Testis (tissue), 2 donors: ENCODE measurements around the gene IL6ST.

Source experiments
- POLR2A ChIP-seq: fragments of 450-650 bp; IDR thresholded peaks from one replicate; pipeline ENCODE4 v1.6.1; 2017; ENCODE audit warnings: antibody characterized with exemption, mild to moderate bottlenecking, moderate library complexity
- TF ChIP-seq, protein P1 (sequence below), 3 experiments: fragments of 450-650 bp in 2 of 3; fragments of 200-600 bp in 1 of 3; sonication (generic) in 1 of 3; IDR thresholded peaks; one replicate each; pipeline ENCODE4 v1.5.1; 2016 to 2019; ENCODE audit warnings: antibody characterized with exemption in 3 of 3, mild to moderate bottlenecking in 2 of 3, moderate library complexity in 1 of 3

DNA sequence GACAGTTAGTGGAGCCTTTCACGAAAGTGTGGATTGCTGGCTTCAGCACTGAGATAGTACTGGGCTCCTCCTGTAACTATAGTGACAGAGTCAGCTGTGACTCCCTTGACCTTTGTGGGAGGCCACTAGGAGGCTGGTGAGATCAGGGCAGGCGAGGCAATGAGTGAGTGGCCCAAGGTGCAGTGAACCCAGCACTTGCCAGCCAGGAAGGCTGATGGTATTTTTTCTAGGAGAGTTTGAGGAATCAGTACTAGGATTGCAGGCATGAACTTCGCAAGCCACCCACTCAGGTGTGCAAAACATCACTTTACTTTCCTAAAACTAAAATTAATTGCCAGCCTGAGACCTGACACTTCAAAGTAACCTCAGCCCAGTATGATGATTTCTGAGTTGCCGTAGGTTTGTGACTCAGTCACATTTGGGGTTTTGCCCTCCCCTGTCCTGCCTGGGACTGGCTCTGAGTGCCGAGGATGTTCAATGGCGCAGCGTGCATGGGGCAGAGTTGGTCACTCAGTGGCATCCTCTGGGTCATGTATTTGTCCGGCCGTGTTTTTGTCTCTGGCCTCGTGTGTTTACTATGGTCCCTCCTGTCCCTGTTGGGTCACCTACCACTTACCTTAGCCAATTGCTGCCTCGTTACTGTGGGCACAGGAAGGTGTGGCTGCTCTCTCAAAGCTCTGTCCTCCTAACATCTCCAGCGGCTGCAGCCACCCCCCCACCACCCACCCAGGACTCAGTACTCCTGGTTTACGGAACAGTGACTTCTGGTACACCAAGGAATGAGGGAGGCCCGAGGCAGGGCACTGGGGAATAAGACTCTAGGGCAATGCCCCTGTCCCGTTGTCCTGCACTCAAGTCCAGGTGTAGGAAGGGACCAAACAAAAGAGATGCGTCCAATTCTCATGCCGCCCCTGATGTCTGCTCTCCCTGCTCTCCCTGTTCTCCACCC, 76.4 kb downstream of the IL6ST start:
- TF ChIP-seq, protein P1, sequence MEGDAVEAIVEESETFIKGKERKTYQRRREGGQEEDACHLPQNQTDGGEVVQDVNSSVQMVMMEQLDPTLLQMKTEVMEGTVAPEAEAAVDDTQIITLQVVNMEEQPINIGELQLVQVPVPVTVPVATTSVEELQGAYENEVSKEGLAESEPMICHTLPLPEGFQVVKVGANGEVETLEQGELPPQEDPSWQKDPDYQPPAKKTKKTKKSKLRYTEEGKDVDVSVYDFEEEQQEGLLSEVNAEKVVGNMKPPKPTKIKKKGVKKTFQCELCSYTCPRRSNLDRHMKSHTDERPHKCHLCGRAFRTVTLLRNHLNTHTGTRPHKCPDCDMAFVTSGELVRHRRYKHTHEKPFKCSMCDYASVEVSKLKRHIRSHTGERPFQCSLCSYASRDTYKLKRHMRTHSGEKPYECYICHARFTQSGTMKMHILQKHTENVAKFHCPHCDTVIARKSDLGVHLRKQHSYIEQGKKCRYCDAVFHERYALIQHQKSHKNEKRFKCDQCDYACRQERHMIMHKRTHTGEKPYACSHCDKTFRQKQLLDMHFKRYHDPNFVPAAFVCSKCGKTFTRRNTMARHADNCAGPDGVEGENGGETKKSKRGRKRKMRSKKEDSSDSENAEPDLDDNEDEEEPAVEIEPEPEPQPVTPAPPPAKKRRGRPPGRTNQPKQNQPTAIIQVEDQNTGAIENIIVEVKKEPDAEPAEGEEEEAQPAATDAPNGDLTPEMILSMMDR (IDR thresholded peaks at IDR 0.05), result no peak
- TF ChIP-seq POLR2A, result no peak
